IMR-90 (cell line): ENCODE results near the gene PCSK2. TPM values are rescaled to one million over a fixed set of nuclear protein-coding genes. Genes with fewer than 3 reads are reported as not detected.

ENCODE experiments used
- ATAC-seq: fragments of 200-7000 bp; cut with Tn5 transposase; 2 replicates; pipeline ENCODE4 v1.9.1; 2020; ENCODE audit warnings: low read depth, mild to moderate bottlenecking, moderate library complexity
- BruUV-seq: library from RNA; stranded (reverse); fragments of 400-500 nt; replicated peaks from 2 replicates; lab custom pipeline; 2021; lab: Mats Ljungman, UMichigan
- CTCF ChIA-PET: fragments of 300-600 bp; formaldehyde crosslinking; extraction: SDS; loops from one replicate; lab custom pipeline; 2021; ENCODE audit warnings: antibody characterized with exemption; lab: Yijun Ruan, JAX
- POLR2A ChIA-PET: fragments of 300-600 bp; sonication (Branson Sonifier 250); formaldehyde crosslinking; loops from one replicate; lab custom pipeline; 2022; ENCODE audit warnings: antibody characterized with exemption; ENCODE audit not compliant: unreplicated experiment; lab: Charles Lee
- DNase-seq: peaks from one replicate; pipeline ENCODE4 v3.0.0; 2013
- H2AFZ ChIP-seq: replicated peaks from 2 replicates; pipeline ENCODE3; 2013; ENCODE audit warnings: low read length, mild to moderate bottlenecking; ENCODE audit not compliant: poor library complexity
- H2AK5ac ChIP-seq: 2 replicates; pipeline ENCODE4 v1.6.1; 2013; ENCODE audit warnings: low read depth, low read length, inconsistent platforms
- H2AK9ac ChIP-seq: replicated peaks from 2 replicates; pipeline ENCODE3; 2013; ENCODE audit warnings: mild to moderate bottlenecking, low read depth, low read length, moderate library complexity; ENCODE audit not compliant: poor library complexity
- H2BK120ac ChIP-seq: 2 replicates; pipeline ENCODE4 v1.6.1; 2013; ENCODE audit warnings: low read depth, low read length, inconsistent platforms
- H2BK15ac ChIP-seq: 3 replicates; pipeline ENCODE4 v1.6.1; 2013; ENCODE audit warnings: low read depth, low read length, inconsistent platforms
- H2BK20ac ChIP-seq: 2 replicates; pipeline ENCODE4 v1.6.1; 2013; ENCODE audit warnings: low read depth, mild to moderate bottlenecking, inconsistent platforms, low read length, moderate library complexity
- H2BK5ac ChIP-seq: 2 replicates; pipeline ENCODE4 v1.6.1; 2013; ENCODE audit warnings: mild to moderate bottlenecking, low read depth, low read length, inconsistent platforms; ENCODE audit not compliant: poor library complexity, severe bottlenecking
- H3K14ac ChIP-seq: replicated peaks from 2 replicates; pipeline ENCODE4 v1.6.1; 2013; ENCODE audit warnings: low read depth, low read length, inconsistent platforms
- H3K18ac ChIP-seq: 2 replicates; pipeline ENCODE4 v1.6.1; 2013; ENCODE audit warnings: low read depth, low read length, control low read depth
- H3K23ac ChIP-seq: 2 replicates; pipeline ENCODE4 v1.6.1; 2013; ENCODE audit warnings: low read depth, low read length, inconsistent platforms
- H3K27ac ChIP-seq: 2 replicates; pipeline ENCODE4 v1.5.1; 2013; ENCODE audit warnings: mild to moderate bottlenecking, control low read depth, low read length; ENCODE audit not compliant: insufficient read depth
- H3K27me3 ChIP-seq: 2 replicates; pipeline ENCODE4 v1.6.1; 2013; ENCODE audit warnings: low read length; ENCODE audit not compliant: control insufficient read depth, insufficient read depth
- H3K36me3 ChIP-seq: 2 replicates; pipeline ENCODE4 v1.6.1; 2013; ENCODE audit warnings: low read length, mixed read lengths; ENCODE audit not compliant: control insufficient read depth, insufficient read depth
- H3K4ac ChIP-seq: 2 replicates; pipeline ENCODE4 v1.6.1; 2013; ENCODE audit warnings: low read depth, low read length, inconsistent platforms
- H3K4me1 ChIP-seq: 2 replicates; pipeline ENCODE4 v1.6.1; 2013; ENCODE audit warnings: low read length, mixed read lengths; ENCODE audit not compliant: control insufficient read depth, insufficient read depth
- H3K4me2 ChIP-seq: 2 replicates; pipeline ENCODE4 v1.6.1; 2013; ENCODE audit warnings: low read depth, mild to moderate bottlenecking, control low read depth, low read length, moderate library complexity
- H3K4me3 ChIP-seq: 2 replicates; pipeline ENCODE4 v1.5.1; 2013; ENCODE audit warnings: low read depth, mild to moderate bottlenecking, control low read depth, low read length, moderate library complexity; ENCODE audit not compliant: insufficient read depth
- H3K56ac ChIP-seq: 2 replicates; pipeline ENCODE4 v1.6.1; 2013; ENCODE audit warnings: low read length, inconsistent platforms; ENCODE audit not compliant: insufficient read depth; ENCODE audit errors: extremely low read depth
- H3K79me1 ChIP-seq, 2 experiments: 2 replicates each; pipeline ENCODE4 v1.6.1; 2013; ENCODE audit warnings: low read length in 2 of 2, inconsistent platforms in 1 of 2, low read depth in 1 of 2
- H3K9ac ChIP-seq: 2 replicates; pipeline ENCODE4 v1.6.1; 2013; ENCODE audit warnings: low read depth, low read length, control low read depth
- H3K9me1 ChIP-seq: 2 replicates; pipeline ENCODE4 v1.6.1; 2013; ENCODE audit warnings: low read length, inconsistent platforms; ENCODE audit not compliant: insufficient read depth
- H3K9me3 ChIP-seq: 2 replicates; pipeline ENCODE4 v1.6.1; 2013; ENCODE audit warnings: low read length; ENCODE audit not compliant: control insufficient read depth, insufficient read depth
- H4K20me1 ChIP-seq: 2 replicates; pipeline ENCODE4 v1.6.1; 2013; ENCODE audit warnings: low read length, inconsistent platforms; ENCODE audit not compliant: insufficient read depth
- H4K5ac ChIP-seq: 2 replicates; pipeline ENCODE4 v1.6.1; 2013; ENCODE audit warnings: mild to moderate bottlenecking, low read depth, low read length, control low read depth
- H4K8ac ChIP-seq, 2 experiments: 2 replicates each; pipeline ENCODE4 v1.6.1; 2013; ENCODE audit warnings: low read depth in 2 of 2, low read length in 2 of 2, control low read depth in 1 of 2, inconsistent platforms in 1 of 2
- H4K91ac ChIP-seq: 2 replicates; pipeline ENCODE4 v1.6.1; 2013; ENCODE audit warnings: low read depth, low read length, inconsistent platforms; ENCODE audit not compliant: insufficient read depth
- CEBPB ChIP-seq: IDR thresholded peaks from 2 replicates; pipeline ENCODE4 v1.6.1; 2012; ENCODE audit warnings: low read depth, low read length, improper control_type of control experiment
- MXI1 ChIP-seq: IDR thresholded peaks from 2 replicates; pipeline ENCODE4 v1.6.1; 2012; ENCODE audit warnings: low read depth, mild to moderate bottlenecking, low read length, moderate library complexity, borderline replicate concordance
- POLR2A ChIP-seq: IDR thresholded peaks from 2 replicates; pipeline ENCODE4 v1.6.1; 2012; ENCODE audit warnings: mild to moderate bottlenecking, low read depth, low read length
- RAD21 ChIP-seq: IDR thresholded peaks from 2 replicates; pipeline ENCODE4 v1.6.1; 2012; ENCODE audit warnings: low read length, improper control_type of control experiment
- RFX5 ChIP-seq: IDR thresholded peaks from 2 replicates; pipeline ENCODE4 v1.8.0; 2012; ENCODE audit warnings: low read depth, mild to moderate bottlenecking, low read length, moderate library complexity
- SMC3 ChIP-seq: fragments of 150-350 bp; IDR thresholded peaks from 2 replicates; pipeline ENCODE4 v1.6.1; 2016; ENCODE audit warnings: low read depth, mild to moderate bottlenecking, antibody characterized with exemption, low read length, moderate library complexity
- USF2 ChIP-seq: fragments of 150-350 bp; IDR thresholded peaks from 2 replicates; pipeline ENCODE4 v1.6.1; 2017; ENCODE audit warnings: mild to moderate bottlenecking, antibody characterized with exemption, low read length, low read depth
- WGBS, 2 experiments: methylation state at CpG; one replicate each; pipeline versions ENCODE4 v1.1.5 to v1.1.7; 2013; ENCODE audit warnings: missing lambda C conversion rate in 2 of 2; ENCODE audit not compliant: insufficient read length in 1 of 2; ENCODE audit errors: extremely low coverage in 2 of 2; 5-methylcytosine and 5-hydroxymethylcytosine counted together
- dilution Hi-C: fragments of 300-500 bp; cut with HindIII; formaldehyde crosslinking; loops from one replicate; pipeline ENCODE4 v1.14.3; 2018; ENCODE audit warnings: low sequenced_read_pairs; ENCODE audit not compliant: unreplicated experiment
- in situ Hi-C: fragments of 300-500 bp; cut with MboI; formaldehyde crosslinking; loops from 3 replicates; pipeline ENCODE4 v1.14.3; 2019; ENCODE audit warnings: low sequenced_read_pairs, inconsistent platforms, mixed read lengths
- intact Hi-C: fragments of 100-400 bp; cut with micrococcal nuclease; formaldehyde crosslinking; loops from 2 replicates; pipeline ENCODE4 v1.10.0; 2022
- polyA plus RNA-seq, 3 experiments: library from polyadenylated mRNA; depleted of rRNA; stranded (reverse); fragments of >200 nt; gene quantifications; 2 replicates each; pipeline ENCODE4 v1.2.3, GENCODE V29; 2012; ENCODE audit warnings: low replicate concordance in 1 of 3
- total RNA-seq: library from RNA; depleted of rRNA; stranded (reverse); fragments of >200 nt; gene quantifications from 2 replicates; pipeline ENCODE4 v1.2.3, GENCODE V29; 2012
- TF ChIP-seq, protein P1 (sequence below): fragments of 150-350 bp; IDR thresholded peaks from 2 replicates; pipeline ENCODE4 v1.6.1; 2016; ENCODE audit warnings: low read depth, mild to moderate bottlenecking, low read length, moderate library complexity, borderline replicate concordance

The PCSK2 gene
- total and polyA plus RNA-seq, 2 of the 4 experiments (the other 2 are of a cell fraction): not detected

- Histone ChIP-seq H3K18ac (no peak overlapping the region), H3K27me3 (peaks cover 21% of the 10 kb centered on the region), H3K9me3 (peaks cover 2% of the 10 kb centered on the region; the same call in 1 of the 2 replicates), H4K8ac (no peak overlapping the region), H3K4me3 (no peak overlapping the region), H3K79me1 (no peaks in the 10 kb centered on the region), H3K9me1 (no peaks in the 10 kb centered on the region), H4K91ac (no peak overlapping the region), H4K20me1 (no peaks in the 10 kb centered on the region), H2BK120ac (no peak overlapping the region), H2BK5ac (no peak overlapping the region), H2AK9ac (no peak overlapping the region), H2BK20ac (no peak overlapping the region), H2AFZ (no peak overlapping the region), H3K4me1 (no peaks in the 10 kb centered on the region), H3K9ac (no peak overlapping the region), H3K4me2 (no peak overlapping the region), H3K27ac (no peak overlapping the region), H4K5ac (no peak overlapping the region), H3K56ac (no peak overlapping the region), H3K14ac (no peak overlapping the region), H3K23ac (no peak overlapping the region), H2BK15ac (no peak overlapping the region), H2AK5ac (no peak overlapping the region), H3K4ac (no peak overlapping the region), H3K36me3 (no peaks in the 10 kb centered on the region)
- DNase-seq: no peak
- 90% methylated on average over 8 of the region's 16 CpGs; no CpG with 5 or more reads in 1 of the 2 experiments for WGBS, 2 experiments
- TF ChIP-seq SMC3 (no peak), MXI1 (no peak), RAD21 (no peak), RFX5 (no peak), USF2 (no peak), CEBPB (no peak), POLR2A (no peak)
- TF ChIP-seq, protein P1, sequence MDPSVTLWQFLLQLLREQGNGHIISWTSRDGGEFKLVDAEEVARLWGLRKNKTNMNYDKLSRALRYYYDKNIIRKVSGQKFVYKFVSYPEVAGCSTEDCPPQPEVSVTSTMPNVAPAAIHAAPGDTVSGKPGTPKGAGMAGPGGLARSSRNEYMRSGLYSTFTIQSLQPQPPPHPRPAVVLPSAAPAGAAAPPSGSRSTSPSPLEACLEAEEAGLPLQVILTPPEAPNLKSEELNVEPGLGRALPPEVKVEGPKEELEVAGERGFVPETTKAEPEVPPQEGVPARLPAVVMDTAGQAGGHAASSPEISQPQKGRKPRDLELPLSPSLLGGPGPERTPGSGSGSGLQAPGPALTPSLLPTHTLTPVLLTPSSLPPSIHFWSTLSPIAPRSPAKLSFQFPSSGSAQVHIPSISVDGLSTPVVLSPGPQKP: no peak
- CTCF ChIA-PET: interaction anchor here (0.6 kb wide), 1 partner anchor 705 kb away, joined by 4 read pairs; no protein-coding TSS in a partner anchor
- in situ Hi-C loops: no loop called here
- POLR2A ChIA-PET: no interaction called here
- dilution Hi-C loops: no loop called here
- intact Hi-C loops: no loop called here
- no TSS peak for BruUV-seq
- ATAC-seq: no peak
Measured at GRCh38 chr20:17481661-17482060, 254.8 kb downstream of the PCSK2 start.
